ENCODE data around the gene RUNDC3A. TPM values are rescaled to one million over a fixed set of nuclear protein-coding genes. Genes with fewer than 3 reads are reported as not detected.

RUNDC3A gene
- total and polyA plus RNA-seq, 2 of the 13 experiments (the other 11 are each of a cell fraction or from before 2014, with no cell fraction given) = 0.25 TPM; not detected in 1

- TF ChIP-seq ZNF451 (CRISPR knock-in tag; IDR thresholded peaks at IDR 0.05) (no peak), ZHX1 (CRISPR knock-in tag; IDR thresholded peaks at IDR 0.05; ENCODE audit: low read depth) (no peak), ZNF557 (CRISPR knock-in tag; IDR thresholded peaks at IDR 0.05) (0 out of 2 replicates have a peak, but pooled peaks have one; percentile 60), NRL (CRISPR knock-in tag; IDR thresholded peaks at IDR 0.05; ENCODE audit: borderline replicate concordance) (no peak), ZGPAT (CRISPR knock-in tag; IDR thresholded peaks at IDR 0.05) (peak; percentile 89; the same call in 1 of the 2 replicates), ZNF597 (CRISPR knock-in tag; IDR thresholded peaks at IDR 0.05) (no peak), AGO2 (optimal IDR thresholded peaks at IDR 0.05; ENCODE audit: low read depth, low read length) (no peak), SKIL (CRISPR knock-in tag; IDR thresholded peaks at IDR 0.05; ENCODE audit: borderline replicate concordance) (no peak), ZNF484 (CRISPR knock-in tag; IDR thresholded peaks at IDR 0.05; ENCODE audit: borderline replicate concordance, low read depth) (no peak), ZNF782 (CRISPR knock-in tag; IDR thresholded peaks at IDR 0.05; ENCODE audit: borderline replicate concordance) (no peak), ARNT2 (CRISPR knock-in tag; IDR thresholded peaks at IDR 0.05; ENCODE audit: low read depth) (no peak; the same call in 1 of the 2 replicates), DNMT1 (CRISPR knock-in tag; IDR thresholded peaks at IDR 0.05) (no peak), IRF9 (CRISPR knock-in tag; IDR thresholded peaks at IDR 0.05; ENCODE audit: borderline replicate concordance) (peak; percentile 35; the same call in 1 of the 2 replicates), YEATS4 (CRISPR knock-in tag; IDR thresholded peaks at IDR 0.05; ENCODE audit: borderline replicate concordance) (peak; percentile 45; the same call in 1 of the 2 replicates), BRD4 (CRISPR knock-in tag; IDR thresholded peaks at IDR 0.05) (no peak), RFX3 (CRISPR knock-in tag; IDR thresholded peaks at IDR 0.05) (no peak), SIX1 (CRISPR knock-in tag; IDR thresholded peaks at IDR 0.05; ENCODE audit: borderline replicate concordance) (no peak), GFI1 (CRISPR knock-in tag; IDR thresholded peaks at IDR 0.05; ENCODE audit: borderline replicate concordance) (peak; percentile 37; the same call in 1 of the 2 replicates), ZNF513 (CRISPR knock-in tag; conservative IDR thresholded peaks at IDR 0.05) (no peak)
These were observed at the start of gene RUNDC3A (continued) for GRCh38 chr17:44308320-44308818.
